GM12878 (cell line): ENCODE measurements around the gene RNF43. TPM values are rescaled to one million over a fixed set of nuclear protein-coding genes. Genes with fewer than 3 reads are reported as not detected.

ENCODE experiments used
- ASH2L ChIP-seq: fragments of 300-600, 200-600 bp; sonication (generic); IDR thresholded peaks from 2 replicates; pipeline ENCODE4 v1.6.1; 2017; ENCODE audit warnings: low read depth, mild to moderate bottlenecking, borderline replicate concordance
- BRCA1 ChIP-seq: IDR thresholded peaks from 2 replicates; pipeline ENCODE4 v1.6.1; 2011; ENCODE audit warnings: low read depth, low read length, improper control_type of control experiment
- E4F1 ChIP-seq: fragments of 450-650 bp; IDR thresholded peaks from 2 replicates; pipeline ENCODE4 v1.6.1; 2018; ENCODE audit warnings: borderline replicate concordance, mild to moderate bottlenecking; ENCODE audit not compliant: partially characterized antibody
- ETV6 ChIP-seq, 2 experiments: fragments of 450-650 bp in 1 of 2; IDR thresholded peaks in 1 of 2; conservative IDR thresholded peaks in 1 of 2; 2 replicates each; pipeline ENCODE4 v1.6.1; 2014; ENCODE audit warnings: antibody characterized with exemption in 1 of 2, borderline replicate concordance in 1 of 2, low read depth in 1 of 2, mild to moderate bottlenecking in 1 of 2, moderate library complexity in 1 of 2
- HCFC1 ChIP-seq: fragments of 150-350 bp; IDR thresholded peaks from 2 replicates; pipeline ENCODE4 v1.6.1; 2014; ENCODE audit warnings: low read length
- MYB ChIP-seq: fragments of 150-350 bp; IDR thresholded peaks from 2 replicates; pipeline ENCODE4 v1.6.1; 2014; ENCODE audit warnings: mild to moderate bottlenecking, low read depth, low read length, borderline replicate concordance
- NBN ChIP-seq: fragments of 450-650 bp; IDR thresholded peaks from 2 replicates; pipeline ENCODE4 v1.6.1; 2016
- NFXL1 ChIP-seq: fragments of 450-650 bp; IDR thresholded peaks from 2 replicates; pipeline ENCODE4 v1.6.1; 2017; ENCODE audit warnings: antibody characterized with exemption, mild to moderate bottlenecking, borderline replicate concordance
- NFYB ChIP-seq: IDR thresholded peaks from 2 replicates; pipeline ENCODE4 v1.6.1; 2011; ENCODE audit warnings: low read depth, mild to moderate bottlenecking, low read length, improper control_type of control experiment, moderate library complexity; ENCODE audit not compliant: insufficient read depth
- NR2F1 ChIP-seq: fragments of 450-650 bp; conservative IDR thresholded peaks from 2 replicates; pipeline ENCODE4 v1.6.1; 2017; ENCODE audit warnings: mild to moderate bottlenecking
- PAX5 ChIP-seq: IDR thresholded peaks from 2 replicates; pipeline ENCODE4 v1.6.1; 2011; ENCODE audit warnings: low read depth, low read length, borderline replicate concordance
- RB1 ChIP-seq: fragments of 450-650 bp; formaldehyde crosslinking; IDR thresholded peaks from 2 replicates; pipeline ENCODE4 v1.6.1; 2017; ENCODE audit warnings: mild to moderate bottlenecking, borderline replicate concordance
- SIN3A ChIP-seq: IDR thresholded peaks from 2 replicates; pipeline ENCODE4 v1.6.1; 2012; ENCODE audit warnings: low read depth, low read length, improper control_type of control experiment
- SIX5 ChIP-seq: IDR thresholded peaks from 2 replicates; pipeline ENCODE4 v1.6.1; 2011; ENCODE audit warnings: mild to moderate bottlenecking, low read depth, low read length, moderate library complexity; ENCODE audit not compliant: severe bottlenecking
- STAT3 ChIP-seq: IDR thresholded peaks from 2 replicates; pipeline ENCODE4 v1.6.1; 2011; ENCODE audit warnings: low read depth, low read length, improper control_type of control experiment
- SUZ12 ChIP-seq: fragments of 200-600 bp; sonication (generic); IDR thresholded peaks from one replicate; pipeline ENCODE4 v1.6.1; 2018; ENCODE audit warnings: antibody characterized with exemption, mild to moderate bottlenecking; ENCODE audit not compliant: unreplicated experiment
- TAF1 ChIP-seq: IDR thresholded peaks from 2 replicates; pipeline ENCODE4 v1.6.1; 2011; ENCODE audit warnings: mild to moderate bottlenecking, low read depth, low read length, borderline replicate concordance
- TCF12 ChIP-seq: IDR thresholded peaks from 2 replicates; pipeline ENCODE4 v1.6.1; 2011; ENCODE audit warnings: low read depth, mild to moderate bottlenecking, low read length
- polyA plus RNA-seq, 11 experiments: library from polyadenylated mRNA; depleted of rRNA in 4 of 11; unstranded in 6 of 11; stranded (reverse) in 5 of 11; fragments of >200 nt; fragmentation: Nextera tagmentation in 4 of 11; fragmentation: Illumina TruSeq in 1 of 11; extraction: Ambion mirVana in 4 of 11; extraction: Trizol in 1 of 11; gene quantifications; 1 replicate in 1 of 11; 2 replicates in 10 of 11; pipeline versions ENCODE4 v1.2.1 to v1.2.3, GENCODE V29; 2011 to 2016; ENCODE audit warnings: inconsistent platforms in 2 of 11, missing spikeins in 2 of 11, low read depth in 1 of 11
- total RNA-seq, 4 experiments: library from RNA; depleted of rRNA in 3 of 4; stranded (reverse); fragments of >200 nt in 3 of 4; fragmentation: Illumina TruSeq in 1 of 4; extraction: Trizol in 1 of 4; gene quantifications; 2 replicates each; pipeline versions ENCODE4 v1.2.1 to v1.2.3, GENCODE V29; 2013 to 2021
- TF ChIP-seq, protein P1 (sequence below): fragments of 450-650 bp; IDR thresholded peaks from 2 replicates; pipeline ENCODE4 v1.6.1; 2016; ENCODE audit warnings: mild to moderate bottlenecking
- TF ChIP-seq, protein P2 (sequence below): fragments of 150-350 bp; IDR thresholded peaks from 2 replicates; pipeline ENCODE4 v1.6.1; 2014; ENCODE audit warnings: mild to moderate bottlenecking, low read depth, low read length
- TF ChIP-seq, protein P3 (sequence below): IDR thresholded peaks from 2 replicates; pipeline ENCODE4 v1.6.1; 2011; ENCODE audit warnings: low read depth, mild to moderate bottlenecking, low read length, moderate library complexity, borderline replicate concordance; ENCODE audit errors: extremely low read depth

RNF43 gene
- total and polyA plus RNA-seq, 10 of the 15 experiments (the other 5 are each of a cell fraction or from before 2014, with no cell fraction given): 1.2 to 16.7 (median 5.5) TPM

DNA sequence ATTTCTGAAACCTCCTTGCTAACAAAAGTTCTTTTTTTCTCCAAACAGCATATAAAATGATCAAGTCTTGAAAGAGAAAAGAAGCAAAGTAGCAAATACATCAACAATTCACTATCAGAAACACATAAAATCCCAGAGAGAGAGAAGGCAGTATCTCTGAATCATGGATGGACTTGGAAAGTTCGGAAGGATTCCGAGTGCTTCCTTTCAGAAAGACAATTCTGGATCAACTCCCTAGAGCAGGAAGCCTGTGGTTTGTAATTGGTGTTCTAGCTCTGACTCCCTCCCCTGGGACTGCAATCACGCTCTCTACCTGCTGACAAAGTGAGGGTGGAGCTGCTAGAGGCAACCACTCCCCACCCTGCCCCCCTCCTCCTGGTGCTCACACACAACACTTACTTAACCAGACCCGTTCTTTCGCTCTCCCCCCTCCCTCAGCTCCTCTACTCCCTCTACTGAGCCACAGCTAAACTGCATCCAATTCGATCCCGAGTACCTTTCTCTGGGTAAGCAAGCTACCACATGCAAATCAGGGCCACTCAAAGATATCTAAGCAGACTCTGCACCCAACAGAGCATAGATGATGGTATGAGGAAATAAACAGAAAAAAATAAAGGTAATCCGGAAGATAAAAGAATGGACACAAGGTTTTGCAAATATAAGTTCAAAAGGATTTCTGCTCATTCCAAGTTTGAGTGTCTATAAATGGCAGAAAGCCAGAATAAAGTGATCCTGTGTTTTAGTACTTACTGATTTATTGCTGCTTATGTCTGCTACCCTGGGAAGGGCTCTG, at the start of gene RNF43 (continued):
- TF ChIP-seq, protein P1, sequence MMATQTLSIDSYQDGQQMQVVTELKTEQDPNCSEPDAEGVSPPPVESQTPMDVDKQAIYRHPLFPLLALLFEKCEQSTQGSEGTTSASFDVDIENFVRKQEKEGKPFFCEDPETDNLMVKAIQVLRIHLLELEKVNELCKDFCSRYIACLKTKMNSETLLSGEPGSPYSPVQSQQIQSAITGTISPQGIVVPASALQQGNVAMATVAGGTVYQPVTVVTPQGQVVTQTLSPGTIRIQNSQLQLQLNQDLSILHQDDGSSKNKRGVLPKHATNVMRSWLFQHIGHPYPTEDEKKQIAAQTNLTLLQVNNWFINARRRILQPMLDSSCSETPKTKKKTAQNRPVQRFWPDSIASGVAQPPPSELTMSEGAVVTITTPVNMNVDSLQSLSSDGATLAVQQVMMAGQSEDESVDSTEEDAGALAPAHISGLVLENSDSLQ: no peak; the same call in 1 of the 2 replicates
- TF ChIP-seq MYB: no peak
- peak; percentile 99 for TF ChIP-seq NBN
- TF ChIP-seq SIN3A: peak; percentile 77; the same call in 1 of the 2 replicates
- TF ChIP-seq, protein P2, sequence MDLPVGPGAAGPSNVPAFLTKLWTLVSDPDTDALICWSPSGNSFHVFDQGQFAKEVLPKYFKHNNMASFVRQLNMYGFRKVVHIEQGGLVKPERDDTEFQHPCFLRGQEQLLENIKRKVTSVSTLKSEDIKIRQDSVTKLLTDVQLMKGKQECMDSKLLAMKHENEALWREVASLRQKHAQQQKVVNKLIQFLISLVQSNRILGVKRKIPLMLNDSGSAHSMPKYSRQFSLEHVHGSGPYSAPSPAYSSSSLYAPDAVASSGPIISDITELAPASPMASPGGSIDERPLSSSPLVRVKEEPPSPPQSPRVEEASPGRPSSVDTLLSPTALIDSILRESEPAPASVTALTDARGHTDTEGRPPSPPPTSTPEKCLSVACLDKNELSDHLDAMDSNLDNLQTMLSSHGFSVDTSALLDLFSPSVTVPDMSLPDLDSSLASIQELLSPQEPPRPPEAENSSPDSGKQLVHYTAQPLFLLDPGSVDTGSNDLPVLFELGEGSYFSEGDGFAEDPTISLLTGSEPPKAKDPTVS: 0 out of 2 replicates have a peak, but pooled peaks have one; percentile 18
- no peak for TF ChIP-seq HCFC1
- no peak for TF ChIP-seq BRCA1
- peak; percentile 46; the same call in 1 of the 2 replicates for TF ChIP-seq NFYB
- TF ChIP-seq NFXL1: no peak
- TF ChIP-seq PAX5: peak; percentile 77; the same call in 1 of the 2 replicates
- no peak for TF ChIP-seq E4F1
- no peak for TF ChIP-seq SUZ12
- TF ChIP-seq, protein P3, sequence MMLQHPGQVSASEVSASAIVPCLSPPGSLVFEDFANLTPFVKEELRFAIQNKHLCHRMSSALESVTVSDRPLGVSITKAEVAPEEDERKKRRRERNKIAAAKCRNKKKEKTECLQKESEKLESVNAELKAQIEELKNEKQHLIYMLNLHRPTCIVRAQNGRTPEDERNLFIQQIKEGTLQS: no peak
- TF ChIP-seq ETV6 (conservative IDR thresholded peaks at IDR 0.05 in 1 of 2, IDR thresholded peaks at IDR 0.05 in 1 of 2; ENCODE audit: borderline replicate concordance in 1 of 2, low read depth in 1 of 2): no peak; a peak in 1 of 4 replicates
- TF ChIP-seq NR2F1: no peak
- TF ChIP-seq STAT3: peak; percentile 70; the same call in 1 of the 2 replicates
- TF ChIP-seq RB1: peak; percentile 60; the same call in 1 of the 2 replicates
- no peak for TF ChIP-seq SIX5
- TF ChIP-seq TAF1: no peak
- TF ChIP-seq ASH2L: no peak
- peak; percentile 61; the same call in 1 of the 2 replicates for TF ChIP-seq TCF12
